Fibroblast of lung (primary cell): Measurements from ENCODE around the gene METTL25B. TPM values are rescaled to one million over a fixed set of nuclear protein-coding genes. Genes with fewer than 3 reads are reported as not detected.

Experiments used
- DNase-seq, 2 donors: peaks; one replicate each; pipeline versions ENCODE4 v3.0.0 to v3.0.0-alpha.2; 2010; ENCODE audit warnings: low read depth in 2 of 2
- H2AFZ ChIP-seq: 2 replicates; pipeline ENCODE4 v1.5.1; 2012; ENCODE audit warnings: low read length, control low read depth, inconsistent platforms
- H3K27ac ChIP-seq: 2 replicates; pipeline ENCODE4 v1.5.1; 2011; ENCODE audit warnings: low read length, control low read depth; ENCODE audit not compliant: insufficient read depth
- H3K27me3 ChIP-seq: 2 replicates; pipeline ENCODE4 v1.5.1; 2011; ENCODE audit warnings: mild to moderate bottlenecking, low read length; ENCODE audit not compliant: control insufficient read depth, insufficient read depth
- H3K36me3 ChIP-seq: 2 replicates; pipeline ENCODE4 v1.5.1; 2011; ENCODE audit warnings: low read length; ENCODE audit not compliant: control insufficient read depth, insufficient read depth
- H3K4me1 ChIP-seq: 2 replicates; pipeline ENCODE4 v1.5.1; 2011; ENCODE audit warnings: low read length; ENCODE audit not compliant: control insufficient read depth, insufficient read depth; ENCODE audit errors: extremely low read depth
- H3K4me2 ChIP-seq: 2 replicates; pipeline ENCODE4 v1.5.1; 2011; ENCODE audit warnings: low read length, control low read depth; ENCODE audit not compliant: insufficient read depth; ENCODE audit errors: extremely low read depth
- H3K4me3 ChIP-seq, 4 experiments: fragments of 200-600 bp in 1 of 4; sonication (generic) in 1 of 4; replicated peaks in 1 of 4; 2 replicates each; pipeline ENCODE4 v1.5.1; 2011 to 2016; ENCODE audit warnings: low read length in 4 of 4, low read depth in 3 of 4, mild to moderate bottlenecking in 3 of 4, control low read depth in 2 of 4, inconsistent platforms in 1 of 4, mixed read lengths in 1 of 4; ENCODE audit not compliant: insufficient read depth in 1 of 4; ENCODE audit errors: control extremely low read depth in 1 of 4
- H3K79me2 ChIP-seq: 2 replicates; pipeline ENCODE4 v1.5.1; 2012; ENCODE audit warnings: mild to moderate bottlenecking, low read length, inconsistent platforms; ENCODE audit not compliant: control insufficient read depth, insufficient read depth
- H3K9ac ChIP-seq: 2 replicates; pipeline ENCODE4 v1.5.1; 2011; ENCODE audit warnings: mild to moderate bottlenecking, low read length, control low read depth; ENCODE audit not compliant: insufficient read depth
- H3K9me3 ChIP-seq: 2 replicates; pipeline ENCODE4 v1.5.1; 2012; ENCODE audit warnings: low read depth, low read length; ENCODE audit not compliant: control insufficient read depth, insufficient read depth
- H4K20me1 ChIP-seq: 2 replicates; pipeline ENCODE4 v1.5.1; 2011; ENCODE audit warnings: low read length; ENCODE audit not compliant: control insufficient read depth, insufficient read depth; ENCODE audit errors: extremely low read depth
- CTCF ChIP-seq, 2 donors: IDR thresholded peaks in 1 of 2; conservative IDR thresholded peaks in 1 of 2; 1 replicate in 1 of 2; 2 replicates in 1 of 2; pipeline ENCODE4 v1.5.1; 2011 to 2012; ENCODE audit warnings: low read length in 2 of 2, control low read depth in 1 of 2, inconsistent platforms in 1 of 2, low read depth in 1 of 2, mild to moderate bottlenecking in 1 of 2
- EZH2 ChIP-seq: IDR thresholded peaks from 2 replicates; pipeline ENCODE4 v1.5.1; 2012; ENCODE audit warnings: low read length, control low read depth, mild to moderate bottlenecking; ENCODE audit errors: missing control alignments
- polyA plus RNA-seq, 2 donors: library from polyadenylated mRNA; depleted of rRNA in 1 of 2; stranded (reverse) in 1 of 2; unstranded in 1 of 2; fragments of >200 nt; gene quantifications; 2 replicates each; pipeline ENCODE4 v1.2.1, GENCODE V29; 2011 to 2012; ENCODE audit warnings: missing spikeins in 1 of 2
- total RNA-seq: library from RNA; depleted of rRNA; stranded (reverse); fragments of >200 nt; gene quantifications from 2 replicates; pipeline ENCODE4 v1.2.1, GENCODE V29; 2014

METTL25B gene
- total and polyA plus RNA-seq, 2 donors (not counting 1 experiment from before 2014, with no cell fraction given): 5.5 to 17.3 TPM

DNA sequence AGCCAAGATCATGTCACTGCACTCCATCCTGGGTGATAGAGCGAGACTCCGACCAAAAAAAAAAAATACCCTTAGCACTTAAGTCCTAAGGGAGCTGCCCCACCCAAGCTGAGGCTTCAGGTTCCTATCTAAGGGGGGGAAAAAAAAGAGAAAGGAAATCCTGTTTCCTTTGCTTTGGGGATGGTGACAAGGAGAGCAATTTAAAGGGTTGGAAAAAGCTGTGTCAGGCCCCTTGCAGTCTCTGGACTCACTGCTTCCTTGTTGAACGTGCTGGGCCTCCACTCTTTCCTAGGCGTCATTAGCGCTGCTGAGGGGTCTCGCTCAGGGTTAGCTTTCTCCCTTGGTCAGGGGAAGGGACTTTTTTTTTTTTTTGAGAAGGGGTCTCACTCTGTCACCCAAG lies 57.2 kb downstream of the METTL25B start:
- no peak overlapping the region for H3K27ac ChIP-seq
- no peaks in the 10 kb centered on the region for H3K9me3 ChIP-seq
- H4K20me1 ChIP-seq: peaks cover 2% of the 10 kb centered on the region
- H3K4me3 ChIP-seq: no peak overlapping the region
- no peak overlapping the region for H2AFZ ChIP-seq
- no peak overlapping the region for H3K4me2 ChIP-seq
- no peaks in the 10 kb centered on the region for H3K27me3 ChIP-seq
- H3K9ac ChIP-seq: no peak overlapping the region
- peaks cover 17% of the 10 kb centered on the region for H3K79me2 ChIP-seq
- H3K4me1 ChIP-seq: peaks cover 9% of the 10 kb centered on the region
- H3K36me3 ChIP-seq: peaks cover 13% of the 10 kb centered on the region
- no peak for DNase-seq
- TF ChIP-seq EZH2 (no peak), CTCF (conservative IDR thresholded peaks at IDR 0.05 in 1 of 2, IDR thresholded peaks at IDR 0.05 in 1 of 2; ENCODE audit: low read depth in 1 of 2, low read length in 2 of 2) (no peak)

Other genes with a start within 250 kb of the METTL25B start
- 4.6 and 9.9 TPM in 2 replicates for gene MEF2D, start 227.7 kb upstream of the METTL25B start, total RNA-seq
- gene MEF2D, start 227.7 kb upstream of the METTL25B start, polyA plus RNA-seq: 12.7 and 13.1 TPM in 2 replicates
- gene IQGAP3, start 155.9 kb upstream of the METTL25B start, total RNA-seq: 1.3 and 16.0 TPM in 2 replicates
- gene IQGAP3, start 155.9 kb upstream of the METTL25B start, polyA plus RNA-seq: 2.7 and 15.9 TPM in 2 replicates
- gene TTC24, start 148.7 kb upstream of the METTL25B start, total RNA-seq: not detected in 2 replicates
- not detected in 2 replicates for gene TTC24, start 148.7 kb upstream of the METTL25B start, polyA plus RNA-seq
- 51.6 and 64.4 TPM in 2 replicates for gene NAXE, start 136.7 kb upstream of the METTL25B start, total RNA-seq
- 41.6 and 59.5 TPM in 2 replicates for gene NAXE, start 136.7 kb upstream of the METTL25B start, polyA plus RNA-seq
- gene GPATCH4, start 127.0 kb upstream of the METTL25B start, total RNA-seq: 11.3 and 12.2 TPM in 2 replicates
- 23.6 and 42.7 TPM in 2 replicates for gene GPATCH4, start 127.0 kb upstream of the METTL25B start, polyA plus RNA-seq
- gene HAPLN2, start 109.1 kb upstream of the METTL25B start, total RNA-seq: not detected in 2 replicates
- not detected in 2 replicates for gene HAPLN2, start 109.1 kb upstream of the METTL25B start, polyA plus RNA-seq
- gene BCAN, start 86.4 kb upstream of the METTL25B start, total RNA-seq: under 0.01 TPM in 1 of 2 replicates, not detected in the other
- gene BCAN, start 86.4 kb upstream of the METTL25B start, polyA plus RNA-seq: 0.03 and 0.05 TPM in 2 replicates
- gene NES, start 51.1 kb upstream of the METTL25B start, total RNA-seq: 44.2 and 87.4 TPM in 2 replicates
- gene NES, start 51.1 kb upstream of the METTL25B start, polyA plus RNA-seq: 23.0 and 34.6 TPM in 2 replicates
- 33.4 and 70.4 TPM in 2 replicates for gene CRABP2, start 22.9 kb upstream of the METTL25B start, total RNA-seq
- 48.9 and 184 TPM in 2 replicates for gene CRABP2, start 22.9 kb upstream of the METTL25B start, polyA plus RNA-seq
- gene ISG20L2, start 297 bp downstream of the METTL25B start, total RNA-seq: 5.4 and 5.8 TPM in 2 replicates
- gene ISG20L2, start 297 bp downstream of the METTL25B start, polyA plus RNA-seq: 23.6 and 29.9 TPM in 2 replicates
- gene MRPL24, start 12.6 kb downstream of the METTL25B start, total RNA-seq: 39.8 and 58.8 TPM in 2 replicates
- 67.2 and 108 TPM in 2 replicates for gene MRPL24, start 12.6 kb downstream of the METTL25B start, polyA plus RNA-seq
- 108 and 138 TPM in 2 replicates for gene HDGF, start 23.2 kb downstream of the METTL25B start, total RNA-seq
- gene HDGF, start 23.2 kb downstream of the METTL25B start, polyA plus RNA-seq: 99.1 and 126 TPM in 2 replicates
- gene PRCC, start 39.1 kb downstream of the METTL25B start, total RNA-seq: 10.5 and 13.2 TPM in 2 replicates
- gene PRCC, start 39.1 kb downstream of the METTL25B start, polyA plus RNA-seq: 52.0 and 75.8 TPM in 2 replicates
- gene SH2D2A, start 88.4 kb downstream of the METTL25B start, total RNA-seq: not detected in 2 replicates
- gene SH2D2A, start 88.4 kb downstream of the METTL25B start, polyA plus RNA-seq: not detected in 2 replicates
- gene INSRR, start 130.6 kb downstream of the METTL25B start, total RNA-seq: not detected in 2 replicates
- not detected in 2 replicates for gene INSRR, start 130.6 kb downstream of the METTL25B start, polyA plus RNA-seq
- not detected in 2 replicates for gene NTRK1, start 132.4 kb downstream of the METTL25B start, total RNA-seq
- not detected in 2 replicates for gene NTRK1, start 132.4 kb downstream of the METTL25B start, polyA plus RNA-seq
- 2.3 and 2.6 TPM in 2 replicates for gene PEAR1, start 165.2 kb downstream of the METTL25B start, total RNA-seq
- 13.5 and 41.5 TPM in 2 replicates for gene PEAR1, start 165.2 kb downstream of the METTL25B start, polyA plus RNA-seq
- not detected in 2 replicates for gene LRRC71, start 192.2 kb downstream of the METTL25B start, total RNA-seq
- gene LRRC71, start 192.2 kb downstream of the METTL25B start, polyA plus RNA-seq: 0.16 and 1.8 TPM in 2 replicates